Mucosa of stomach (tissue), 1 donor: Measurements from ENCODE around the gene CARD14.
"Not testable (repeated sequence)": the region's sequence is repeated elsewhere in the genome, so short reads cannot be mapped to it uniquely, and the experiment has no call there.

Experiments used
- H3K27me3 ChIP-seq: one replicate; pipeline ENCODE4 v1.7.0; 2013; ENCODE audit warnings: mild to moderate bottlenecking, low read length; ENCODE audit not compliant: control insufficient read depth, insufficient read depth
- H3K36me3 ChIP-seq: one replicate; pipeline ENCODE4 v1.7.0; 2013; ENCODE audit warnings: low read length; ENCODE audit not compliant: control insufficient read depth, insufficient read depth
- H3K4me1 ChIP-seq: one replicate; pipeline ENCODE4 v1.7.0; 2013; ENCODE audit warnings: mild to moderate bottlenecking, low read length; ENCODE audit not compliant: control insufficient read depth, insufficient read depth
- H3K4me3 ChIP-seq: one replicate; pipeline ENCODE4 v1.7.0; 2013; ENCODE audit warnings: low read length
- H3K9ac ChIP-seq: one replicate; pipeline ENCODE4 v1.7.0; 2013; ENCODE audit warnings: mild to moderate bottlenecking, low read length, moderate library complexity
- H3K9me3 ChIP-seq: one replicate; pipeline ENCODE4 v1.7.0; 2013; ENCODE audit warnings: mild to moderate bottlenecking, low read length, moderate library complexity; ENCODE audit not compliant: control insufficient read depth
- donor health status: Pancreatic carcinoma.

The CARD14 gene

GRCh38 chr17:80254396-80255251, 84.8 kb downstream of the CARD14 start:
- H3K4me1 ChIP-seq, result peaks cover 14% of the 10 kb centered on the region
- no peaks in the 10 kb centered on the region for H3K27me3 ChIP-seq
- H3K36me3 ChIP-seq, result no peaks in the 10 kb centered on the region
- no peaks in the 10 kb centered on the region for H3K9me3 ChIP-seq
- H3K4me3 ChIP-seq, result no peak overlapping the region
- no peak overlapping the region for H3K9ac ChIP-seq

DNA sequence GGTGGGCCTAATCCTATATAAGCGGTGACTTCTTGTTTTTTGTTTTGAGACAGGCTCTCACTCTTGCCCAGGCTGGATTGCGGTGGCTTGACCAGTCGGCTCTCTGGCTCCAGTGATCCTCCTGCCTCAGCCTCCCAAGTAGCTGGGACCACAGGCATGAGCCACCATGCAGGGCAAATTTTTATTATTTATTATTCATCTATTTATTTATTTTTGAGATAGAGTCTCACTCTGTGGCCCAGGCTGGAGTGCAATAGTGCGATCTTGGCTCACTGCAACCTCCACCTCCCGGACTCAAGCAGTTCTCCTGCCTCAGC, 86.2 kb downstream of the CARD14 start:
- Histone ChIP-seq H3K9me3 (no peaks in the 10 kb centered on the region), H3K27me3 (no peaks in the 10 kb centered on the region), H3K9ac (no peak overlapping the region), H3K36me3 (no peaks in the 10 kb centered on the region), H3K4me3 (no peak overlapping the region), H3K4me1 (peaks cover 17% of the 10 kb centered on the region)

DNA sequence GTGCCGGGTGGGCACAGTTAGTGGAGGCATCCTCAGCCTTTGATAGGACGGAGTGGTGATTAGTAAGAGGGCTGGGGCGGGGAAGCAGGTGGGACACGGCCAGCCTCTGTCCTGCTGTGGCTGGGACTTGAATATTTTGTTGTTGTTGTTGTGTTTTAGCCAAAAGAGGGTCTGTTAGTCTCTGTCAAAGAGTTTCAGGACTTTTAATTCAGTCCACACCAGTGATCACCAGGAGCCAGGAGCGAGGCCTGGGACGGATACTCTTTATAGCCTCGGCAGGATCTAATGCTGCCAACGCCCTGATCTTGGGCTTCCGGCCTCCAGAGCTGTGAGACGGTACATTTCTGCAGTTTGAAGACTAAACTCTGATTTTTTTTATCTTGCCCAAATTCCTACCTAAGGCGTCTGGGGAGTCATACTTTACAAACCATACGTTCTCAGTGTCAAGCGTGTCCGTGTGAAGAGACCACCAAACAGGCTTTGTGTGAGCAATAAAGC, 87.9 kb downstream of the CARD14 start:
- Histone ChIP-seq H3K27me3 (no peaks in the 10 kb centered on the region), H3K9ac (no peak overlapping the region), H3K4me3 (no peak overlapping the region), H3K4me1 (peaks cover 30% of the 10 kb centered on the region), H3K9me3 (no peaks in the 10 kb centered on the region), H3K36me3 (no peaks in the 10 kb centered on the region)

- not testable (repeated sequence) for H3K27me3 ChIP-seq, H3K4me3 ChIP-seq, H3K36me3 ChIP-seq, H3K9me3 ChIP-seq, H3K9ac ChIP-seq
- peaks cover 35% of the 10 kb centered on the region for H3K4me1 ChIP-seq
Observed at GRCh38 chr17:80258296-80258695, 88.5 kb downstream of the CARD14 start.
